Neural cell (in vitro differentiated cells): Measurements from ENCODE around the gene CLK4. TPM values are rescaled to one million over a fixed set of nuclear protein-coding genes. Genes with fewer than 3 reads are reported as not detected.

Experiments
- H2AFZ ChIP-seq: fragments of 200-600, 300-800 bp; sonication (generic), shearing (Covaris generic); 2 replicates; pipeline ENCODE4 v1.6.0; 2014; ENCODE audit warnings: low read depth, mild to moderate bottlenecking, antibody characterized with exemption, low read length, moderate library complexity
- H3F3A ChIP-seq: fragments of 200-600 bp; shearing (Covaris generic); 2 replicates; pipeline ENCODE4 v1.6.1; 2016; ENCODE audit warnings: mild to moderate bottlenecking, moderate library complexity, mixed read lengths, antibody characterized with exemption, low read length; ENCODE audit not compliant: insufficient read depth, poor library complexity, severe bottlenecking
- H3K27ac ChIP-seq: fragments of 200-600, 300-800 bp; sonication (generic), shearing (Covaris generic); 2 replicates; pipeline ENCODE4 v1.5.1; 2014; ENCODE audit warnings: mild to moderate bottlenecking, low read length, moderate library complexity
- H3K27me3 ChIP-seq: fragments of 300-800, 200-600 bp; sonication (generic), shearing (Covaris generic); 2 replicates; pipeline ENCODE4 v1.6.0; 2014; ENCODE audit warnings: mild to moderate bottlenecking, low read depth, low read length, moderate library complexity; ENCODE audit not compliant: insufficient read depth
- H3K36me3 ChIP-seq: fragments of 300-800, 200-600 bp; sonication (generic), shearing (Covaris generic); 2 replicates; pipeline ENCODE4 v1.5.1; 2014; ENCODE audit warnings: mild to moderate bottlenecking, antibody characterized with exemption, low read length, moderate library complexity; ENCODE audit not compliant: insufficient read depth
- H3K4me2 ChIP-seq: fragments of 300-800, 200-600 bp; sonication (generic), shearing (Covaris generic); 2 replicates; pipeline ENCODE4 v1.6.0; 2014; ENCODE audit warnings: mild to moderate bottlenecking, low read length
- H3K4me3 ChIP-seq: fragments of 300-800, 200-600 bp; sonication (generic), shearing (Covaris generic); 2 replicates; pipeline ENCODE4 v1.5.1; 2014; ENCODE audit warnings: mild to moderate bottlenecking, low read length, moderate library complexity
- H3K79me2 ChIP-seq: fragments of 200-600 bp; shearing (Covaris generic); replicated peaks from 2 replicates; pipeline ENCODE4 v1.6.0; 2014; ENCODE audit warnings: mild to moderate bottlenecking, low read length, moderate library complexity; ENCODE audit not compliant: insufficient read depth
- H3K9ac ChIP-seq: fragments of 300-800, 200-600 bp; sonication (generic), shearing (Covaris generic); 2 replicates; pipeline ENCODE4 v1.6.1; 2016; ENCODE audit warnings: mild to moderate bottlenecking, low read length, mixed read lengths
- H3K9me2 ChIP-seq: fragments of 200-600 bp; shearing (Covaris generic); 2 replicates; pipeline ENCODE4 v1.6.1; 2016; ENCODE audit warnings: mild to moderate bottlenecking, low read length, mixed read lengths; ENCODE audit not compliant: insufficient read depth
- H3K9me3 ChIP-seq: fragments of 200-600, 300-800 bp; sonication (generic), shearing (Covaris generic); 2 replicates; pipeline ENCODE4 v1.6.1; 2016; ENCODE audit warnings: mild to moderate bottlenecking, mixed run types, low read length, moderate library complexity, mixed read lengths
- H4K20me1 ChIP-seq: fragments of 200-600 bp; shearing (Covaris generic); 2 replicates; pipeline ENCODE4 v1.6.1; 2016; ENCODE audit warnings: mild to moderate bottlenecking, mixed run types; ENCODE audit not compliant: insufficient read depth
- CTCF ChIP-seq: fragments of 450-650 bp; IDR thresholded peaks from 2 replicates; pipeline ENCODE4 v1.5.1; 2014; ENCODE audit warnings: antibody characterized with exemption, mild to moderate bottlenecking, moderate library complexity; ENCODE audit not compliant: poor library complexity, severe bottlenecking
- EP300 ChIP-seq: fragments of 450-650 bp; conservative IDR thresholded peaks from 2 replicates; pipeline ENCODE4 v1.6.1; 2014; ENCODE audit warnings: antibody characterized with exemption, mild to moderate bottlenecking, moderate library complexity; ENCODE audit not compliant: poor library complexity, severe bottlenecking
- EZH2 ChIP-seq: fragments of 200-600, 300-800 bp; shearing (Covaris generic), sonication (generic); IDR thresholded peaks from 2 replicates; pipeline ENCODE4 v1.6.1; 2014; ENCODE audit warnings: antibody characterized with exemption, low read length, borderline replicate concordance, mild to moderate bottlenecking; ENCODE audit not compliant: insufficient read depth, poor library complexity, severe bottlenecking
- MXI1 ChIP-seq: fragments of 450-650 bp; conservative IDR thresholded peaks from 2 replicates; pipeline ENCODE4 v1.6.1; 2014; ENCODE audit warnings: antibody characterized with exemption, mild to moderate bottlenecking; ENCODE audit not compliant: poor library complexity, severe bottlenecking
- POLR2AphosphoS5 ChIP-seq: IDR thresholded peaks from 2 replicates; pipeline ENCODE4 v1.6.1; 2012
- RAD21 ChIP-seq: fragments of 450-650 bp; conservative IDR thresholded peaks from 2 replicates; pipeline ENCODE4 v1.6.1; 2014; ENCODE audit warnings: antibody characterized with exemption, mild to moderate bottlenecking, moderate library complexity
- SMC3 ChIP-seq: fragments of 450-650 bp; conservative IDR thresholded peaks from 2 replicates; pipeline ENCODE4 v1.6.1; 2014; ENCODE audit warnings: antibody characterized with exemption, mild to moderate bottlenecking, moderate library complexity; ENCODE audit not compliant: poor library complexity
- TAF1 ChIP-seq: IDR thresholded peaks from 2 replicates; pipeline ENCODE4 v1.6.1; 2012; ENCODE audit warnings: low read depth
- polyA plus RNA-seq: library from polyadenylated mRNA; depleted of rRNA; stranded (reverse); fragments of >200 nt; gene quantifications from 2 replicates; pipeline ENCODE4 v1.2.3, GENCODE V29; 2014
- TF ChIP-seq, protein P1 (sequence below): IDR thresholded peaks from 2 replicates; pipeline ENCODE4 v1.6.1; 2012; ENCODE audit warnings: borderline replicate concordance

The CLK4 gene
- polyA plus RNA-seq, 1 donor from 2014 or later: 115 TPM

DNA sequence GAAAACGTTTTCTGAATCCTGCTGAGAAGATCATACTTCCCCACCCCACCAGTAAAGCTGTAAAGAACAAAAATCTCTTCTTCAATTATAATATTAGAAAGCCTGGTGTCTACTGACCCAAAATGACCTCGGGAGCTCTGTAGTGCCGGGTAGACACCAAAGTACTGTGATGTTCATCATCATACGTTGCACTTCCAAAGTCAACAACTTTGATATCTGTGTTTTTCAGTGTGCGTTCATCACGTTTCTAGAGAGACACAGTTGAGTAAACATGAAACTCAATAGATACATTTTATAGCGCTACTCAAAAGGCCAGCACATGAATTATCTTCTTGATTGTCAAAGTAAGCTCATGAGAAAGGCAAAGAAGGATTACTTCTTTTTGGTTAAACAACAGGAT, 14.6 kb downstream of the CLK4 start:
- no peak overlapping the region for H3K4me3 ChIP-seq
- no peaks in the 10 kb centered on the region for H3F3A ChIP-seq
- H2AFZ ChIP-seq: no peak overlapping the region
- H3K36me3 ChIP-seq: no peaks in the 10 kb centered on the region
- H3K9ac ChIP-seq: no peak overlapping the region
- H3K9me2 ChIP-seq: no peaks in the 10 kb centered on the region
- H3K27ac ChIP-seq: no peak overlapping the region
- no peak for TF ChIP-seq RAD21
- TF ChIP-seq, protein P1, sequence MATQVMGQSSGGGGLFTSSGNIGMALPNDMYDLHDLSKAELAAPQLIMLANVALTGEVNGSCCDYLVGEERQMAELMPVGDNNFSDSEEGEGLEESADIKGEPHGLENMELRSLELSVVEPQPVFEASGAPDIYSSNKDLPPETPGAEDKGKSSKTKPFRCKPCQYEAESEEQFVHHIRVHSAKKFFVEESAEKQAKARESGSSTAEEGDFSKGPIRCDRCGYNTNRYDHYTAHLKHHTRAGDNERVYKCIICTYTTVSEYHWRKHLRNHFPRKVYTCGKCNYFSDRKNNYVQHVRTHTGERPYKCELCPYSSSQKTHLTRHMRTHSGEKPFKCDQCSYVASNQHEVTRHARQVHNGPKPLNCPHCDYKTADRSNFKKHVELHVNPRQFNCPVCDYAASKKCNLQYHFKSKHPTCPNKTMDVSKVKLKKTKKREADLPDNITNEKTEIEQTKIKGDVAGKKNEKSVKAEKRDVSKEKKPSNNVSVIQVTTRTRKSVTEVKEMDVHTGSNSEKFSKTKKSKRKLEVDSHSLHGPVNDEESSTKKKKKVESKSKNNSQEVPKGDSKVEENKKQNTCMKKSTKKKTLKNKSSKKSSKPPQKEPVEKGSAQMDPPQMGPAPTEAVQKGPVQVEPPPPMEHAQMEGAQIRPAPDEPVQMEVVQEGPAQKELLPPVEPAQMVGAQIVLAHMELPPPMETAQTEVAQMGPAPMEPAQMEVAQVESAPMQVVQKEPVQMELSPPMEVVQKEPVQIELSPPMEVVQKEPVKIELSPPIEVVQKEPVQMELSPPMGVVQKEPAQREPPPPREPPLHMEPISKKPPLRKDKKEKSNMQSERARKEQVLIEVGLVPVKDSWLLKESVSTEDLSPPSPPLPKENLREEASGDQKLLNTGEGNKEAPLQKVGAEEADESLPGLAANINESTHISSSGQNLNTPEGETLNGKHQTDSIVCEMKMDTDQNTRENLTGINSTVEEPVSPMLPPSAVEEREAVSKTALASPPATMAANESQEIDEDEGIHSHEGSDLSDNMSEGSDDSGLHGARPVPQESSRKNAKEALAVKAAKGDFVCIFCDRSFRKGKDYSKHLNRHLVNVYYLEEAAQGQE: no peak
- TF ChIP-seq EP300: no peak
- no peak for TF ChIP-seq EZH2
- TF ChIP-seq POLR2AphosphoS5: no peak
- no peak for TF ChIP-seq TAF1
- TF ChIP-seq SMC3: no peak
- TF ChIP-seq CTCF: no peak
- no peak for TF ChIP-seq MXI1
- H3K9me3 ChIP-seq: no peaks in the 10 kb centered on the region
- no peak overlapping the region for H3K4me2 ChIP-seq
- H3K79me2 ChIP-seq: no peaks in the 10 kb centered on the region
- no peaks in the 10 kb centered on the region for H4K20me1 ChIP-seq
- H3K27me3 ChIP-seq: no peaks in the 10 kb centered on the region

- no peak for TF ChIP-seq POLR2AphosphoS5
- TF ChIP-seq SMC3: no peak
- TF ChIP-seq EP300: no peak
- TF ChIP-seq MXI1: no peak
- TF ChIP-seq TAF1: no peak
- TF ChIP-seq EZH2: no peak
- TF ChIP-seq, protein P1: no peak
- no peak for TF ChIP-seq CTCF
- TF ChIP-seq RAD21: no peak
- Histone ChIP-seq H3K4me3 (no peak overlapping the region), H3K27me3 (no peaks in the 10 kb centered on the region), H3K4me2 (no peak overlapping the region), H4K20me1 (no peaks in the 10 kb centered on the region), H3K9ac (no peak overlapping the region), H3F3A (no peaks in the 10 kb centered on the region), H3K9me3 (no peaks in the 10 kb centered on the region), H3K36me3 (peaks cover 20% of the 10 kb centered on the region), H3K79me2 (no peaks in the 10 kb centered on the region), H3K27ac (no peak overlapping the region), H3K9me2 (no peaks in the 10 kb centered on the region), H2AFZ (no peak overlapping the region)
These were observed 20.6 kb downstream of the CLK4 start for GRCh38 chr5:178606269-178606668.
